DMS153 treated with DMSO at 0.1 percent for 48 hours (cell line): ENCODE data around the gene SNCAIP.

ENCODE experiments used
- DNase-seq: peaks from one replicate; lab custom pipeline; 2025; ENCODE audit not compliant: unreplicated experiment; lab: John Stamatoyannopoulos, UW

Gene SNCAIP

GRCh38 chr5:122421374-122422079, 109.5 kb downstream of the SNCAIP start:
- DNase-seq = no peak

GRCh38 chr5:122423221-122423620, 111.2 kb downstream of the SNCAIP start:
- no peak for DNase-seq

GRCh38 chr5:122424132-122424531, 112.1 kb downstream of the SNCAIP start:
- DNase-seq = no peak

- DNase-seq = no peak
Observed at GRCh38 chr5:122426301-122426700, 114.3 kb downstream of the SNCAIP start.

- no peak for DNase-seq
Observed at GRCh38 chr5:122427621-122428020, 115.6 kb downstream of the SNCAIP start.

GRCh38 chr5:122429545-122430318, 117.7 kb downstream of the SNCAIP start:
- no peak for DNase-seq

- no peak for DNase-seq
Observed at GRCh38 chr5:122430319-122430586, 118.2 kb downstream of the SNCAIP start.

GRCh38 chr5:122431298-122431697, 119.3 kb downstream of the SNCAIP start:
- no peak for DNase-seq

GRCh38 chr5:122434205-122434970, 122.4 kb downstream of the SNCAIP start:
- DNase-seq = no peak

GRCh38 chr5:122435234-122435633, 123.2 kb downstream of the SNCAIP start:
- DNase-seq = no peak

- no peak for DNase-seq
Observed at GRCh38 chr5:122435761-122436160, 123.7 kb downstream of the SNCAIP start.

- DNase-seq = no peak
Observed at GRCh38 chr5:122436615-122437014, 124.6 kb downstream of the SNCAIP start.

GRCh38 chr5:122439645-122440044, 127.6 kb downstream of the SNCAIP start:
- DNase-seq = no peak

GRCh38 chr5:122442938-122443337, 130.9 kb downstream of the SNCAIP start:
- DNase-seq = no peak

- no peak for DNase-seq
Observed at GRCh38 chr5:122444411-122444810, 132.4 kb downstream of the SNCAIP start.

- DNase-seq = no peak
Observed at GRCh38 chr5:122445070-122445469, 133.0 kb downstream of the SNCAIP start.

GRCh38 chr5:122447072-122447471, 135.0 kb downstream of the SNCAIP start:
- no peak for DNase-seq

- no peak for DNase-seq
Observed at GRCh38 chr5:122447879-122448278, 135.8 kb downstream of the SNCAIP start.

GRCh38 chr5:122454541-122454940, 142.5 kb downstream of the SNCAIP start:
- no peak for DNase-seq

GRCh38 chr5:122455939-122456338, 143.9 kb downstream of the SNCAIP start:
- DNase-seq = no peak

- DNase-seq = no peak
Observed at GRCh38 chr5:122457178-122457826, 145.3 kb downstream of the SNCAIP start.
